ENCODE measurements around the gene SELENOP. TPM values are rescaled to one million over a fixed set of nuclear protein-coding genes. Genes with fewer than 3 reads are reported as not detected.

Gene SELENOP
- total and polyA plus RNA-seq, 2 of the 8 experiments (the other 6 are each of a cell fraction or from before 2014, with no cell fraction given) = 5.5 to 19.4 TPM

- TF ChIP-seq CHD7 (IDR thresholded peaks at IDR 0.05; ENCODE audit: insufficient replicate concordance, low read length) = no peak
These were observed 680 bp downstream of the SELENOP start (continued) for GRCh38 chr5:42810834-42811590.
